Liver (tissue), 3 donors: ENCODE data around the gene NECTIN1.
A peak's percentile ranks its signal among the peaks of the same experiment; 100 is the strongest.

Source experiments
- FOXA1 ChIP-seq: IDR thresholded peaks from 2 replicates; pipeline ENCODE4 v1.6.1; 2016; ENCODE audit warnings: antibody characterized with exemption
- JUND ChIP-seq, 2 donors: IDR thresholded peaks; 2 replicates each; pipeline ENCODE4 v1.6.1; 2016; ENCODE audit warnings: antibody characterized with exemption in 2 of 2
- NR2F2 ChIP-seq: IDR thresholded peaks from 2 replicates; pipeline ENCODE4 v1.6.1; 2016; ENCODE audit warnings: antibody characterized with exemption
- TAF1 ChIP-seq: conservative IDR thresholded peaks from 2 replicates; pipeline ENCODE4 v1.6.1; 2016; ENCODE audit warnings: antibody characterized with exemption, mild to moderate bottlenecking
- TF ChIP-seq, protein P1 (sequence below): fragments of 150-350 bp; IDR thresholded peaks from 2 replicates; pipeline ENCODE4 v1.5.1; 2017; ENCODE audit warnings: improper control_type of control experiment, low read depth, low read length; ENCODE audit not compliant: missing input control
- TF ChIP-seq, protein P2 (sequence below): IDR thresholded peaks from 2 replicates; pipeline ENCODE4 v1.6.1; 2016; ENCODE audit warnings: antibody characterized with exemption
- TF ChIP-seq, protein P3 (sequence below): IDR thresholded peaks from 2 replicates; pipeline ENCODE4 v1.6.1; 2016; ENCODE audit warnings: antibody characterized with exemption
- TF ChIP-seq, protein P4 (sequence below): IDR thresholded peaks from 2 replicates; pipeline ENCODE4 v1.6.1; 2016; ENCODE audit warnings: antibody characterized with exemption
- donor health status: healthy.
- donor health status: healthy.

DNA sequence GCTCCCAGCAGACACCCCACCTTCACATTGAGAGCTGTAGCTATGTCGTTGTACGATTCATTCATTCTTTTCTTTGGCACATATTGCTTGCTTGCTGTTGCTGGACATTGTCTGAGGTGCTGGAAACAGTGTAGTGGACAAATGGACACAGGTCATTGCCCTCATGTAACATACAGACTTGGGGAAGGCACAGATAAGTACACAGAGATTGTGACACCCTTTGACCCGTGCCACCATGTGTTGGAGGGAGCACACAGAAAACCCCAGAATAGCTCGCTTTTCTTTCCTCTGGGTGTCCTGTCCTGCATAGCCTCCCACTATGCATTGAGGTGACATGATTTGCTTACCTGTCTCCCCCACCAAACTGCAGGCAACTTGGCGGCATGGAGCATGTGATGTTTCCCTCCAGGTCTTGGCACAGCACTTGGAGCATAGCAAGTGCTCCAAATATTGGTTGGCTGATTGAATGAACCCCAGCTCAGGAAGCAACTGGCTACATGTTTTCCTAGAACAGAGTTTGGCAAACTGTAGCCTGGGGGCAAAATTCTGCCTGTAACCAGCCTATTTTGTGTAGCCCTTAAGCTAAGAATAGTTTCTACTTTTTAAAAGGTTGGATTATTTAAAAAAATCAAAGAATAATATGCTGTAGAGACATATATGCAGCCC, 30.9 kb upstream of the NECTIN1 start:
- TF ChIP-seq, protein P1, sequence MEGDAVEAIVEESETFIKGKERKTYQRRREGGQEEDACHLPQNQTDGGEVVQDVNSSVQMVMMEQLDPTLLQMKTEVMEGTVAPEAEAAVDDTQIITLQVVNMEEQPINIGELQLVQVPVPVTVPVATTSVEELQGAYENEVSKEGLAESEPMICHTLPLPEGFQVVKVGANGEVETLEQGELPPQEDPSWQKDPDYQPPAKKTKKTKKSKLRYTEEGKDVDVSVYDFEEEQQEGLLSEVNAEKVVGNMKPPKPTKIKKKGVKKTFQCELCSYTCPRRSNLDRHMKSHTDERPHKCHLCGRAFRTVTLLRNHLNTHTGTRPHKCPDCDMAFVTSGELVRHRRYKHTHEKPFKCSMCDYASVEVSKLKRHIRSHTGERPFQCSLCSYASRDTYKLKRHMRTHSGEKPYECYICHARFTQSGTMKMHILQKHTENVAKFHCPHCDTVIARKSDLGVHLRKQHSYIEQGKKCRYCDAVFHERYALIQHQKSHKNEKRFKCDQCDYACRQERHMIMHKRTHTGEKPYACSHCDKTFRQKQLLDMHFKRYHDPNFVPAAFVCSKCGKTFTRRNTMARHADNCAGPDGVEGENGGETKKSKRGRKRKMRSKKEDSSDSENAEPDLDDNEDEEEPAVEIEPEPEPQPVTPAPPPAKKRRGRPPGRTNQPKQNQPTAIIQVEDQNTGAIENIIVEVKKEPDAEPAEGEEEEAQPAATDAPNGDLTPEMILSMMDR = no peak
- no peak for TF ChIP-seq TAF1
- peak; percentile 98 for TF ChIP-seq FOXA1
- no peak for TF ChIP-seq NR2F2
- TF ChIP-seq, protein P2, sequence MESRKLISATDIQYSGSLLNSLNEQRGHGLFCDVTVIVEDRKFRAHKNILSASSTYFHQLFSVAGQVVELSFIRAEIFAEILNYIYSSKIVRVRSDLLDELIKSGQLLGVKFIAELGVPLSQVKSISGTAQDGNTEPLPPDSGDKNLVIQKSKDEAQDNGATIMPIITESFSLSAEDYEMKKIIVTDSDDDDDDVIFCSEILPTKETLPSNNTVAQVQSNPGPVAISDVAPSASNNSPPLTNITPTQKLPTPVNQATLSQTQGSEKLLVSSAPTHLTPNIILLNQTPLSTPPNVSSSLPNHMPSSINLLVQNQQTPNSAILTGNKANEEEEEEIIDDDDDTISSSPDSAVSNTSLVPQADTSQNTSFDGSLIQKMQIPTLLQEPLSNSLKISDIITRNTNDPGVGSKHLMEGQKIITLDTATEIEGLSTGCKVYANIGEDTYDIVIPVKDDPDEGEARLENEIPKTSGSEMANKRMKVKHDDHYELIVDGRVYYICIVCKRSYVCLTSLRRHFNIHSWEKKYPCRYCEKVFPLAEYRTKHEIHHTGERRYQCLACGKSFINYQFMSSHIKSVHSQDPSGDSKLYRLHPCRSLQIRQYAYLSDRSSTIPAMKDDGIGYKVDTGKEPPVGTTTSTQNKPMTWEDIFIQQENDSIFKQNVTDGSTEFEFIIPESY = peak; percentile 75
- TF ChIP-seq, protein P3, sequence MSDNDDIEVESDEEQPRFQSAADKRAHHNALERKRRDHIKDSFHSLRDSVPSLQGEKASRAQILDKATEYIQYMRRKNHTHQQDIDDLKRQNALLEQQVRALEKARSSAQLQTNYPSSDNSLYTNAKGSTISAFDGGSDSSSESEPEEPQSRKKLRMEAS = peak; percentile 98
- TF ChIP-seq JUND (IDR thresholded peaks at IDR 0.05) = peak; percentile 51 to 62
- TF ChIP-seq, protein P4, sequence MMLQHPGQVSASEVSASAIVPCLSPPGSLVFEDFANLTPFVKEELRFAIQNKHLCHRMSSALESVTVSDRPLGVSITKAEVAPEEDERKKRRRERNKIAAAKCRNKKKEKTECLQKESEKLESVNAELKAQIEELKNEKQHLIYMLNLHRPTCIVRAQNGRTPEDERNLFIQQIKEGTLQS = no peak
